HepG2 (cell line): ENCODE data around the gene KIZ. TPM values are rescaled to one million over a fixed set of nuclear protein-coding genes. Genes with fewer than 3 reads are reported as not detected.

Source experiments
- ATAC-seq: fragments of 200-7000 bp; cut with Tn5 transposase; 3 replicates; pipeline ENCODE4 v1.9.1; 2020; ENCODE audit warnings: mild to moderate bottlenecking, moderate library complexity
- Bru-seq: library from RNA; stranded (reverse); fragments of 400-500 nt; gene quantifications from one replicate; lab custom pipeline; 2021; lab: Mats Ljungman, UMichigan
- BruChase-seq, 2 experiments: library from RNA; stranded (reverse); fragments of 400-500 nt; gene quantifications; one replicate each; lab custom pipeline; 2021; lab: Mats Ljungman, UMichigan
- BruUV-seq: library from RNA; stranded (reverse); fragments of 400-500 nt; replicated peaks from 2 replicates; lab custom pipeline; 2021; lab: Mats Ljungman, UMichigan
- CTCF ChIA-PET: fragments of 300-600 bp; formaldehyde crosslinking; extraction: SDS; loops from one replicate; lab custom pipeline; 2021; ENCODE audit warnings: low total read pairs, inconsistent platforms, low intra/inter-chr PET ratio; lab: Yijun Ruan, JAX
- POLR2A ChIA-PET: fragments of 350-600 bp; sonication (Branson Sonifier 250); formaldehyde crosslinking; loops from one replicate; lab custom pipeline; 2020; ENCODE audit warnings: antibody characterized with exemption, inconsistent platforms; lab: Yijun Ruan, JAX
- DNase-seq: peaks from one replicate; pipeline ENCODE4 v3.0.0-alpha.2; 2015; ENCODE audit warnings: low spot score
- FAIRE-seq: peaks from 3 replicates; lab custom pipeline; 2011; peaks lifted over from hg19 to GRCh38; lab: Jason Lieb, UNC
- H2AFZ ChIP-seq: one replicate; pipeline ENCODE4 v1.6.1; 2011; ENCODE audit warnings: low read length, inconsistent platforms
- H3K27ac ChIP-seq: fragments of 300-600 bp; 3 replicates; pipeline ENCODE4 v1.8.0; 2011; ENCODE audit warnings: mixed run types, mild to moderate bottlenecking, mixed read lengths, low read length, inconsistent platforms; ENCODE audit not compliant: insufficient read depth; ENCODE audit errors: extremely low read length
- H3K27me3 ChIP-seq, 2 experiments: fragments of 200-600 bp in 1 of 2; 2 replicates in 1 of 2; 3 replicates in 1 of 2; pipeline versions ENCODE4 v1.6.0 to v1.8.0; 2011; ENCODE audit warnings: low read length in 2 of 2, mild to moderate bottlenecking in 2 of 2, moderate library complexity in 2 of 2, inconsistent platforms in 1 of 2; ENCODE audit not compliant: insufficient read depth in 2 of 2, control insufficient read depth in 1 of 2
- H3K36me3 ChIP-seq, 2 experiments: fragments of 200-600 bp in 1 of 2; replicated peaks in 1 of 2; 2 replicates in 1 of 2; 3 replicates in 1 of 2; pipeline versions ENCODE4 v1.5.1 to v1.8.0; 2011; ENCODE audit warnings: low read length in 2 of 2, inconsistent platforms in 1 of 2; ENCODE audit not compliant: insufficient read depth in 2 of 2, control insufficient read depth in 1 of 2
- H3K4me1 ChIP-seq: 2 replicates; pipeline ENCODE4 v1.5.1; 2012; ENCODE audit warnings: low read length, inconsistent platforms; ENCODE audit not compliant: insufficient read depth
- H3K4me2 ChIP-seq: 2 replicates; pipeline ENCODE4 v1.6.0; 2011; ENCODE audit warnings: low read depth, low read length, inconsistent platforms
- H3K4me3 ChIP-seq, 3 experiments: fragments of 200-600 bp in 1 of 3; sonication (generic), shearing (Covaris generic) in 1 of 3; replicated peaks in 1 of 3; 2 replicates each; pipeline ENCODE4 v1.5.1; 2011 to 2016; ENCODE audit warnings: low read length in 3 of 3, inconsistent platforms in 2 of 3, low read depth in 2 of 3, mild to moderate bottlenecking in 2 of 3, control low read depth in 1 of 3, mixed read lengths in 1 of 3; ENCODE audit not compliant: insufficient read depth in 1 of 3
- H3K79me2 ChIP-seq: one replicate; pipeline ENCODE4 v1.6.1; 2011; ENCODE audit warnings: low read length, inconsistent platforms; ENCODE audit not compliant: insufficient read depth
- H3K9ac ChIP-seq: 2 replicates; pipeline ENCODE4 v1.6.0; 2011; ENCODE audit warnings: mild to moderate bottlenecking, low read depth, low read length, inconsistent platforms; ENCODE audit not compliant: insufficient read depth
- H3K9me3 ChIP-seq: 2 replicates; pipeline ENCODE4 v1.5.1; 2012; ENCODE audit warnings: mild to moderate bottlenecking, low read length
- H4K20me1 ChIP-seq: 2 replicates; pipeline ENCODE4 v1.6.0; 2011; ENCODE audit warnings: inconsistent platforms, mild to moderate bottlenecking, low read length, moderate library complexity; ENCODE audit not compliant: insufficient read depth
- ASH2L ChIP-seq: fragments of 300-600, 200-600 bp; sonication (generic); IDR thresholded peaks from 2 replicates; pipeline ENCODE4 v1.7.0; 2017; ENCODE audit warnings: low read depth, mild to moderate bottlenecking, moderate library complexity, mixed read lengths, low read length; ENCODE audit not compliant: insufficient read length
- BCL3 ChIP-seq: sonication (generic); formaldehyde crosslinking; IDR thresholded peaks from 2 replicates; pipeline ENCODE4 v1.5.1; 2020; ENCODE audit warnings: mild to moderate bottlenecking, missing genetic modification reagents, moderate library complexity
- BRCA1 ChIP-seq: sonication (generic); formaldehyde crosslinking; IDR thresholded peaks from 2 replicates; pipeline ENCODE4 v1.4.0; 2020; ENCODE audit warnings: missing genetic modification reagents
- FOXK2 ChIP-seq: fragments of 450-650 bp; IDR thresholded peaks from 2 replicates; pipeline ENCODE4 v1.6.1; 2016
- HNRNPL ChIP-seq: fragments of 200-400 bp; formaldehyde crosslinking; IDR thresholded peaks from 2 replicates; pipeline ENCODE4 v1.6.1; 2017; ENCODE audit warnings: mild to moderate bottlenecking, low read depth, low read length
- IRF9 ChIP-seq: sonication (generic); formaldehyde crosslinking; IDR thresholded peaks from 2 replicates; pipeline ENCODE4 v1.8.0; 2022; ENCODE audit warnings: missing genetic modification reagents, mild to moderate bottlenecking, borderline replicate concordance
- JUNB ChIP-seq: sonication (generic); formaldehyde crosslinking; IDR thresholded peaks from 2 replicates; pipeline ENCODE4 v1.8.0; 2022; ENCODE audit warnings: missing genetic modification reagents, mild to moderate bottlenecking, borderline replicate concordance
- TAF15 ChIP-seq: fragments of 200-400 bp; formaldehyde crosslinking; IDR thresholded peaks from one replicate; pipeline ENCODE4 v1.6.1; 2018; ENCODE audit warnings: mild to moderate bottlenecking, low read depth, low read length; ENCODE audit not compliant: poor library complexity, severe bottlenecking
- ZNF280D ChIP-seq: sonication (generic); formaldehyde crosslinking; IDR thresholded peaks from 2 replicates; pipeline ENCODE4 v1.5.1; 2020; ENCODE audit warnings: mild to moderate bottlenecking, missing genetic modification reagents
- ZNF547 ChIP-seq: sonication (generic); formaldehyde crosslinking; IDR thresholded peaks from 2 replicates; pipeline ENCODE4 v1.5.1; 2020; ENCODE audit warnings: mild to moderate bottlenecking, missing genetic modification reagents
- WGBS: methylation state at CpG from one replicate; pipeline ENCODE4 v1.1.6; 2017; ENCODE audit warnings: low lambda C conversion rate; 5-methylcytosine and 5-hydroxymethylcytosine counted together
- in situ Hi-C: cut with HindIII; loops from 2 replicates; pipeline ENCODE4 v1.10.0; 2017; ENCODE audit warnings: low pct_unique_long_range_greater_than_20kb; ENCODE audit not compliant: extremely low pct_ligation_motif_present
- intact Hi-C: fragments of 100-400 bp; cut with micrococcal nuclease; formaldehyde crosslinking; loops from one replicate; pipeline ENCODE4 v1.10.0; 2022; ENCODE audit not compliant: unreplicated experiment
- long read RNA-seq, 2 experiments: library from RNA in 1 of 2; library from polyadenylated mRNA in 1 of 2; stranded (forward) in 1 of 2; unstranded in 1 of 2; transcript quantifications; one replicate each; pipeline ENCODE4 v2.0.0, GENCODE V29; 2019 to 2022
- polyA minus RNA-seq, 3 experiments: library from RNA; depleted of rRNA, polyadenylated mRNA; stranded (reverse); fragments of >200 nt; gene quantifications; 2 replicates each; pipeline ENCODE4 v1.2.3, GENCODE V29; 2011; ENCODE audit warnings: low replicate concordance in 1 of 3
- polyA plus RNA-seq, 8 experiments: library from polyadenylated mRNA; depleted of rRNA in 3 of 8; stranded (reverse) in 7 of 8; unstranded in 1 of 8; fragments of >200 nt; fragmentation: Illumina TruSeq in 4 of 8; extraction: Trizol in 4 of 8; gene quantifications; 2 replicates each; pipeline versions ENCODE4 v1.2.1 to v1.2.3, GENCODE V29; 2011 to 2016; ENCODE audit warnings: low read depth in 4 of 8, missing spikeins in 1 of 8, mixed read lengths in 1 of 8; ENCODE audit not compliant: insufficient read depth in 1 of 8
- total RNA-seq, 5 experiments: library from RNA; depleted of rRNA; stranded (reverse); fragments of >200 nt; fragmentation: Illumina TruSeq; extraction: Trizol; gene quantifications; 2 replicates each; pipeline ENCODE4 v1.2.3, GENCODE V29; 2016; ENCODE audit warnings: low read depth in 1 of 5

The KIZ gene
- 46.3 and 55.6 TPM in 2 replicates for total RNA-seq (2016; rRNA removed; fragmentation: Illumina TruSeq; extraction: Trizol)
- total RNA-seq (2016; cell fraction: cytosol; rRNA removed; fragmentation: Illumina TruSeq; extraction: Trizol; ENCODE audit: low read depth): 20.4 and 20.5 TPM in 2 replicates
- 48.0 and 57.7 TPM in 2 replicates for total RNA-seq (2016; cell fraction: insoluble cytoplasmic fraction; rRNA removed; fragmentation: Illumina TruSeq; extraction: Trizol)
- 22.8 and 24.5 TPM in 2 replicates for total RNA-seq (2016; cell fraction: membrane; rRNA removed; fragmentation: Illumina TruSeq; extraction: Trizol)
- 64.1 and 65.7 TPM in 2 replicates for total RNA-seq (2016; cell fraction: nucleus; rRNA removed; fragmentation: Illumina TruSeq; extraction: Trizol)
- polyA plus RNA-seq (2011; rRNA removed): 77.9 and 114 TPM in 2 replicates
- 33.9 and 39.9 TPM in 2 replicates for polyA plus RNA-seq (2011; cell fraction: cytosol; rRNA removed)
- 223 and 433 TPM in 2 replicates for polyA plus RNA-seq (2011; cell fraction: nucleus; rRNA removed)
- 40.7 and 57.0 TPM in 2 replicates for polyA plus RNA-seq (2012)
- polyA plus RNA-seq (2016; cell fraction: cytosol; fragmentation: Illumina TruSeq; extraction: Trizol; ENCODE audit: low read depth): 9.0 and 10.7 TPM in 2 replicates
- polyA plus RNA-seq (2016; cell fraction: insoluble cytoplasmic fraction; fragmentation: Illumina TruSeq; extraction: Trizol; ENCODE audit: low read depth): 48.1 and 51.2 TPM in 2 replicates
- 13.9 and 15.1 TPM in 2 replicates for polyA plus RNA-seq (2016; cell fraction: membrane; fragmentation: Illumina TruSeq; extraction: Trizol; ENCODE audit: low read depth)
- 69.5 and 81.6 TPM in 2 replicates for polyA plus RNA-seq (2016; cell fraction: nucleus; fragmentation: Illumina TruSeq; extraction: Trizol; ENCODE audit: insufficient read depth, low read depth)
- polyA minus RNA-seq (2011; rRNA and poly(A)+ RNA removed; ENCODE audit: low replicate concordance): 4.7 and 26.3 TPM in 2 replicates
- 28.5 and 33.0 TPM in 2 replicates for polyA minus RNA-seq (2011; cell fraction: cytosol; rRNA and poly(A)+ RNA removed)
- 210 and 232 TPM in 2 replicates for polyA minus RNA-seq (2011; cell fraction: nucleus; rRNA and poly(A)+ RNA removed)
- Bru-seq, nascent RNA: percentile 94 among the genes with signal in this experiment
- BruChase-seq, experiment 1, labeled RNA remaining after a 6-hour chase: percentile 85 among the genes with signal in this experiment
- BruChase-seq, experiment 2, labeled RNA remaining after a 2-hour chase: percentile 92 among the genes with signal in this experiment
- long read RNA-seq, experiment 1, transcript KIZ-210 (13 exons, 2,130 nt): major isoform, 19 of 33 reads
- long read RNA-seq, experiment 1, partial matches to known transcripts: 4 of 33 reads
- long read RNA-seq, experiment 1, other reads (novel, unspliced or antisense): 9 of 33 reads
- long read RNA-seq, experiment 2, transcript KIZ-210 (13 exons, 2,130 nt): major isoform, 27 of 53 reads
- long read RNA-seq, experiment 2, partial matches to known transcripts: 14 of 53 reads
- long read RNA-seq, experiment 2, other reads (novel, unspliced or antisense): 11 of 53 reads

GRCh38 chr20:21125849-21126580, at the start of gene KIZ:
KIZ (plus strand) TSS chr20:21126082; CDS start chr20:21126116, 34 bp downstream.
- ChIA-PET POLR2A (interaction anchor here (0.9 to 2.7 kb wide), 13 partner anchors 9 to 1074 kb away, joined by 3 to 79 read pairs (median 4); partner anchors contain the start of genes CFAP61, CRNKL1 and XRN2), CTCF (interaction anchor here (0.8 to 1.2 kb wide), 2 partner anchors 262 to 266 kb away, joined by 4 read pairs; no protein-coding TSS in a partner anchor)
- Histone ChIP-seq H3K4me1 (peaks cover 48% of the 10 kb centered on the region), H3K9me3 (no peaks in the 10 kb centered on the region), H3K4me2 (peak within 1 kb of the TSS; percentile 100), H3K27me3 (no peaks in the 10 kb centered on the region; a peak in 1 of 5 replicates), H4K20me1 (no peaks in the 10 kb centered on the region), H3K9ac (peak within 1 kb of the TSS; percentile 84), H3K36me3 (peaks cover 2 to 13% of the 10 kb centered on the region in 2 experiments; a peak in 3 of 5 replicates), H3K27ac (peak within 1 kb of the TSS; percentile 80), H2AFZ (peak within 1 kb of the TSS; percentile 99), H3K4me3 (peak within 1 kb of the TSS; percentile 86 to 94 (median 93)), H3K79me2 (peaks cover 46% of the 10 kb centered on the region)
- ATAC-seq (peak; percentile 97), FAIRE-seq (peak; percentile 52), DNase-seq (peak; percentile 93)
- BruUV-seq: no TSS peak
- intact Hi-C loops (loop anchor here (1.0 to 2.0 kb wide), 4 partner anchors 9 to 262 kb away; no protein-coding TSS in a partner anchor), in situ Hi-C loops (loop anchor here (5.0 to 10.0 kb wide), 2 partner anchors 74 to 261 kb away; no protein-coding TSS in a partner anchor)
- 2% methylated on average over 10 of the region's 66 CpGs for WGBS
- peak; percentile 83 for TF ChIP-seq ASH2L
- TF ChIP-seq IRF9: peak; percentile 68
- 0 out of 2 replicates have a peak, but pooled peaks have one; percentile 11 for TF ChIP-seq BRCA1 (CRISPR knock-in tag)
- TF ChIP-seq FOXK2: peak; percentile 97
- TF ChIP-seq ZNF280D (CRISPR knock-in tag): peak; percentile 78; the same call in 1 of the 2 replicates
- 0 out of 2 replicates have a peak, but pooled peaks have one; percentile 42 for TF ChIP-seq HNRNPL
- 0 out of 2 replicates have a peak, but pooled peaks have one; percentile 2 for TF ChIP-seq ZNF547 (CRISPR knock-in tag)
- peak; percentile 99 for TF ChIP-seq TAF15
- no peak for TF ChIP-seq JUNB (CRISPR knock-in tag)
- peak; percentile 11; the same call in 1 of the 2 replicates for TF ChIP-seq BCL3
